AG09319 (cell line): ENCODE results near the gene LAMTOR3.

Source experiments
- DNase-seq: peaks from one replicate; pipeline ENCODE4 v3.0.0-alpha.2; 2010; ENCODE audit warnings: low read depth; ENCODE audit errors: extremely low read depth
- TF ChIP-seq, protein P1 (sequence below): IDR thresholded peaks from 2 replicates; pipeline ENCODE4 v1.5.1; 2011; ENCODE audit warnings: low read depth, mild to moderate bottlenecking, inconsistent platforms, low read length, moderate library complexity

LAMTOR3 gene

DNA sequence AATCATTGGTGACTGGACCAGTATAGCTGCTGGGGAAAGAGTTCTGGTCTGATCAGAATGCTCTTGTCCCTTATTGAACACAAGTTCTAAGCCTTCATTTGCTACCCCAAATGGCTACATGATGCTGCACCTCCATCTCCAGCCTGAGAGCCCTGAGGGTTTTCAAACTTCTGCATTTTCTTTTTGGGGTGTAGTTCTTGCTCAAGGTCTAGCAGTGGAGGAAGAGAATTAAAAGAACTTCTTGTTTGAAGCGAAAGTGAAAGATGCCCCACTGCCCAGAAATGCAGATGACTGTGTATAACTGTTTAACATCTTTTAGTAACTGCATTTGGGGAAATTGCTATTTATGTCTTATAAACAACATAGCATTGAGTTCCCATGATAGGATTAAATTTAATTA is 38.5 kb downstream of the LAMTOR3 start:
- TF ChIP-seq, protein P1, sequence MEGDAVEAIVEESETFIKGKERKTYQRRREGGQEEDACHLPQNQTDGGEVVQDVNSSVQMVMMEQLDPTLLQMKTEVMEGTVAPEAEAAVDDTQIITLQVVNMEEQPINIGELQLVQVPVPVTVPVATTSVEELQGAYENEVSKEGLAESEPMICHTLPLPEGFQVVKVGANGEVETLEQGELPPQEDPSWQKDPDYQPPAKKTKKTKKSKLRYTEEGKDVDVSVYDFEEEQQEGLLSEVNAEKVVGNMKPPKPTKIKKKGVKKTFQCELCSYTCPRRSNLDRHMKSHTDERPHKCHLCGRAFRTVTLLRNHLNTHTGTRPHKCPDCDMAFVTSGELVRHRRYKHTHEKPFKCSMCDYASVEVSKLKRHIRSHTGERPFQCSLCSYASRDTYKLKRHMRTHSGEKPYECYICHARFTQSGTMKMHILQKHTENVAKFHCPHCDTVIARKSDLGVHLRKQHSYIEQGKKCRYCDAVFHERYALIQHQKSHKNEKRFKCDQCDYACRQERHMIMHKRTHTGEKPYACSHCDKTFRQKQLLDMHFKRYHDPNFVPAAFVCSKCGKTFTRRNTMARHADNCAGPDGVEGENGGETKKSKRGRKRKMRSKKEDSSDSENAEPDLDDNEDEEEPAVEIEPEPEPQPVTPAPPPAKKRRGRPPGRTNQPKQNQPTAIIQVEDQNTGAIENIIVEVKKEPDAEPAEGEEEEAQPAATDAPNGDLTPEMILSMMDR, result no peak
- DNase-seq, result no peak

DNA sequence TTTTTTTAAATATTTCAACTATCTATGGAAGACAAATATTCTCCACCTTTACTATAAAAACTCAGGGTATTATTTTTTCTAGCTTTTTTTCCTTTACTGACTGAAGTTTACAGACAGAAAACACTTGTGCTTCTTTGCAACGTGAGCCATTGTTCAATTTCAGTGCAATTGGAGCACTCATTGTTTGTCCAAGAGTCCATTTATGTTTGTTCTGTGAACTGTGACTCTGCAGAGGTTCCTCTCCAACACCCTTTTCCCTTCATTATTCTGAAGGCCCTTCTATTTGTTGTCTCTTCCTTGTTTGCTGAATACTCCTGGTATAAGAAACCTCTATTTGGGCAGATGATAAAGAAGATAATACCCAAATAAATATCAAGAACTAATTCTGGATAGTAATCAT is 40.2 kb downstream of the LAMTOR3 start:
- TF ChIP-seq, protein P1, result no peak
- no peak for DNase-seq

DNA sequence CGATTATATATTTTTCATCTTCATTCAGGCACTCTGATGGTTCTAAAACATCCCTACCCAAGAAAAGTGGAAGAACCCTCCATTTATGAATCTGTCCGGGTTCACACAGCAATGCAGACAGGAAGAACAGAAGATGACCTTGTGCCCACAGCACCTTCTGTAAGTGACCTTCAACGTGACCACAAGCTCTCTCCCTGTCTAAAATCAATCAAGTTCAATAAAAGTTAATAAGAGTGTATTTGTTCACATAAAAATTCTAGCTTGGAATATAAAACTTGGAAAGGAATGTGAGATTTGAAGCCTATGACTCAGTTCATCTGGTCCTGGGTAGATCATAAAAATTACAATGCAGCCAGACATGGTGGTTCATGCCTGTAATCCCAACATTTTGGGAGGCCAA is 41.0 kb downstream of the LAMTOR3 start:
- DNase-seq, result no peak

DNA sequence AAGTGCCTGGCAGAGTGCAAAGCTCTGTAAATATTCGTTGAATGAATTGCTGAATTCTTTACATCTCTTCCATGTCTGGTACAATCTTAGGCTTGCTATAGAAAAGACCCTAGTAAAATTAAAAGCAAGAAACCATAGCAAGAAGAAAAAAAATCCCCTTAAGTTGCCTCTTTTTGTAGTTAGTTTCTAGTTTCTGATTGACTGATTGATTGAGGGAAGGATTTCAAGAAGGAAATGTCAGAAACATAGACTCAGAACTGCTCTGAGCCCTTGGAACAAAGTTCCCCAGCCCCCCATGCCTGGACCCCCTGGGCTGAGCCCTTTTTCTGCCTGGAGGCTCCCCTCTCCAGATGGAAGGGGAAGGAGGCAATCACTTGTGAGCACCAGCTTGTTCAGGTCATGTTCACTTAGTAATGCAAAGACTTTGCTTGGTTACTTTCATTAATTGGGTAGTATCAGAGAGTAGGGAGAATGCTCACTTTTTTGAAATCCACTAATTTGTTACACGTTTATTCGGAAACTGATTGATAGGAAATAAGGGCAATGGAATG is 42.0 kb downstream of the LAMTOR3 start:
- no peak for DNase-seq
- TF ChIP-seq, protein P1, result no peak

More for the DNA sequence above, 41.0 kb downstream of the LAMTOR3 start:
- TF ChIP-seq, protein P1, result no peak

DNA sequence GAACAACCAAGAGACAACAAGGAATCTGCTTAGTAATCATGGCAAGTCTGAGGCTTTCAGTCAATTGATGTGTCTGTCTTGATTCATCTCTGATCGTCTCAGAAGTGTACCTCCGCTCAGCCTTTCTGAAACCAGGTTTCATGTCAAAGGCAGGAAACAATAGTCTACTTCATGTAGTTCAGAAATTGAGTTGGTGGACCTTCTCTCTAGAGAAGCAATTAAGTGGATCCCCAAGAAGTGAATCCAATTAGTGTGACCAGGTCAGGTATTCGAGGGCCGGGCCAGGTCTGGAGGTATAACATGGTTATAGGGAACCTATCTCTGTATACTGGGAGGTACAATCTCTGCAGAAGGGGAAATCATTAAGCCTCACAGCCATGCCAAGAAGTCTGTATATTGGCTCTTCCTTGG is 45.6 kb downstream of the LAMTOR3 start:
- TF ChIP-seq, protein P1, result no peak
- no peak for DNase-seq

DNA sequence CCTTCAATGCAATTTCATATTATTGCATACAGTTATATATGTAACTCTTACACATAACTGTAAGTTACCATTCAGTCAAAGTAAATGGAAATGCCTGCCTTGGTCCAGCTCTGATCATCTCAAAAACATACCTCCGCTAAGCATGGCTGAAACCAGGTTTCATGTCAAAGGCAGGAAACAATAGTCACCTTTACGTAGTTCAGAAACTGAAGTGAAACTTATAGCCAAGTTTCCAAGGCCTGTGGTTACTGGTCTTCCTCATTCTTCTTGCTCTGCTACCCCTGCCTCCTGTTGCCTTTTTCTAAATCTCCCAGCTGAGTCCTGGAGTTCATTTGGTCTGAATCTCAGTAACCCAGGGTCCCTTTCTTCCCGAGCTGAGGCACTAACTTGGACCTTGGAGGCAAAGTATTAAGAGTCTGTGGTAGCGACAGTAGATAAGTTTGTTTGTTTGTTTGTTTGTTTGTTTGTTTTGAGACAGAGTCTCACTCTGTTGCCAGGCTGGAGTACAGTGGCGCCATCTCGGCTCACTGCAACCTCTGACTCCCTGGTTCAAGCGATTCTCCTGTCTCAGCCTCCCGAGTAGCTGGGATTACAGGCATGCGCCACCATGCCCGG is 46.8 kb downstream of the LAMTOR3 start:
- TF ChIP-seq, protein P1, result no peak
- no peak for DNase-seq

DNA sequence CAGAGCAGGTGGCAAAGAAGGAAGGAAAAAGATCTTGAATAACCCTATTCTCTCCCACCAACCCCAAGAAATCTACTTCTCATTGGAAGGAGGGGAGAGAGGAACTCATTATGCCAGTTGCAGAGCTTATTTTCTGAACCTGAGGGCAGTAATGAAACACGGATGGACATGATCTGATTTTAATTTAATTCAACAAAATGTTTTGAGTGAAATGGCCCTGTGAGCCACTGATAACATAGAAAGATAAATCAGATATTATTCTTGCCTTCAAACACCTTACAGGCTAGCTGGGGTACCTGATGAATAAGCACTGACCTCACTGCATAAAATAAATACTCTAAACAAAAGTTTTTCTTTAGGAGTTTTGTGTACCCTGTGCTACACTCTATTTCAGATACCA is 47.3 kb downstream of the LAMTOR3 start:
- TF ChIP-seq, protein P1, result no peak
- DNase-seq, result no peak
